Left renal pelvis (tissue), 4 donors: ENCODE data around the gene ADAM12. TPM values are rescaled to one million over a fixed set of nuclear protein-coding genes. Genes with fewer than 3 reads are reported as not detected.
"Not testable (repeated sequence)": the region's sequence is repeated elsewhere in the genome, so short reads cannot be mapped to it uniquely, and the experiment has no call there.

Experiments used
- DNase-seq, 4 donors: peaks; one replicate each; pipeline ENCODE4 v3.0.0-alpha.2; 2013; ENCODE audit warnings: low read depth in 4 of 4, low spot score in 3 of 4
- polyA plus RNA-seq, 4 donors: library from polyadenylated mRNA; unstranded; fragments of 120-200 nt; gene quantifications; one replicate each; pipeline ENCODE4 v1.2.1, GENCODE V29; 2013; ENCODE audit not compliant: insufficient read length in 4 of 4

Gene ADAM12
- polyA plus RNA-seq, 4 donors: 23.1 to 100 (median 27.8) TPM

DNA sequence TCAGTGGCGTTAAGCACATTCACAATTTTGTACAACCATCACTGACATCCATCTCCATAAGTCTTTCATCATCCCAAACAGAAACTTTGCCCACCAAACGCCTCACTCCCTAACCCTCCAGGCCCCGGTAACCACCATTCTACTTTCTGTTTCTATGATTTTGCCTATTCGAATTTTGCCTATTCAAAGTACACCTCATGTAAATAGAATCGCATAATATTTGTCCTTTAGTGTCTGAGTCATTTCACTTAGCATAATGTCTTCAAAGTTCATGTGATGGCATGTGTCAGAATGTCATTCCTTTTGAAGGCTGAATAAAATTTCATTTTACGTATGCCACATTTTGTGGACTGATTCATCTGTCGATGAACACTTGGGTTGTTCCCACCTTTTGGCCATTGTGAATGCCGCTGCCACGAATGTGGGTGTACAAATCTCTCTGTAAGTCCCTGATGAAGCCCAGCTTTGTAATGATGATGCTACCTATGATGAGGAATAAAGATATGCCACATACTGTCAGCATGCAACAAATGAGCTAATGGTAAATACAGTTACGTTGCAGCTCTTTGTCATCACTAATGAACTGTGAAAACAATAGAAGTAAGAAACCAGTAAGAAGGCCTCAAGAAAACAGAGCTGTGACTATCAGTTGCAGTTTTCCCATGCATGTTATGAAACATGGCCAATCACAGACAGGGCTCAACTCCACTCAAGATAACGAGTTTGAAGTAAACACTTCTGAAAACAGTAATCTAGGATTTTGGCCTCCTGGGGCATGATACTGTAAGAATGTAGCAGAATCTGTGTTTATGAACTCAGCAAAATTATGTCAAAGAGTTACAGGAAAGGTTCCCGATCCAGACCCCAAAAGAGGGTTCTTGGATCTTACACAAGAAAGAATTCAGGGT, 120.0 kb downstream of the ADAM12 start:
- no peak for DNase-seq

DNA sequence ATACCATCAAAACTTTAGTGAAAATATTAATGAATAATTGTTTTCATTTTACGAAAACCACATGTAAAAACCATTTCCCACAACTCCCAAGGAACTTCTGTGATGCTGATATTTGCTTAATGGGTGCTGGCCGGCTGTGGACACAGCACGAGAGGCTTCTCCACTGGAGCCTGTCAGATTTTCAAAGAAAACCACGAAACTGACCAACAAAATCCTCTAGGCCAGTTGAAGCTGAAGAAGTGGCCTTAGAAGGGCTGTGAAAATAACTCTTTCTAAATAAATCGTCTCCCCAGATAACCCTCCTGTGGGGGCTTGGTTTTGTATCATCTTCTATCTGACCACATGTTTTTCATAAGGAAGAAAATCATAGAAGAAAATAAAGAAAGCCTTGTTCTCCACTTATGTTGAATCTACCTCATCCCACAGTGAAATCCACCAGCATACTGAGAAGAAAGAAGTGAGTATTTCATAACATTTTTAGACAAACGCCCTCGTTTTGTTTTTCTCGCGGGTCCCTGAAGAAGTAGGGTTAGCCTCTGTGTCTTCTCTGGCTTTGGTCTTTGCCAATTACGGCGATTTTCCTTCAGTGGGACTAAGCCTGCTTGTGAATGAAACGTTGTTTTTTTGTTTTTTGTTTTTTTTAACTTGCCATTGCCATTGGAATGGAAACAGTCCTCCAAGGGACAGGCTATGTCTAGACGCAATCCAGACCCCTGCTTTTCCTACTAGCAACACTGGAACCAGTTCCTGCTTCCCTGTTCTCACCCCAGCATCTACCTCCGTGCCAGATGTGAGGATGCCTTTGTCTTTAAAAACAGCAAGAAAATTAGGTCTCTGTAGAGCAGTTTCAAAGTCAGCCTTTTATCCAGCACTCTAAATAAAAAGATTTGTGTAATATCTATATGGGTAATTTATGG, 123.9 kb downstream of the ADAM12 start:
- DNase-seq: no peak

DNA sequence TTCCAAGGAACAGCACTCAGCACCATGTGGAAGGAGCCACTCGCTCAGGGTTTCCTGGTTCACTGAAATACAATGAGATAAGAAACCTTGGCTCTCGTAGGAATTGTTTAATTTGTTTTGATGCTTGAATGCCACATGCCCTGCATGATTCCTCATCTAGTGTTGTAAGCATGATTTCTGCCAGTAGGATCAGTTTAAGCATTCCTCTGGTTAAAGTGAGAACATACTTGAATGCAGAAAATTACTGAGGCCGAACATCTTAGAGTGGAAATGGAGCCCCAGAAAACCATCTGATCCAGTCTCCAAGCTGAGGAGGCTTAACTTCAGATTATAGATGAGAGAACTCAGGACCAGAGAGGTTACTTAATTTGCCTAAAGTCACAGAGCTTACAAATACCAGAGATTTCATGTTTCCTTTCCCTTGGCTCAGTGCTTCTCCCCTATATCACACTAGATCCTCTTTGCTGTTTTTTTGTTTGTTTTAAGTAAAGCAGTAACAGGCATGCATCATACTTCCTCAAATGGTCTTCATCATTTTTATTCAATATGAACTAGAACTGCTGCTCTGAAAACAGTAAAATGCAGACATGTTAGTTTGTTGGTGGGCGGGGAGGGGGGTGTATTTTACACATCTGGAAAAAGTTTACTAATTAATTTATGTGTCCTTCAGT, 125.1 kb downstream of the ADAM12 start:
- no peak for DNase-seq

DNA sequence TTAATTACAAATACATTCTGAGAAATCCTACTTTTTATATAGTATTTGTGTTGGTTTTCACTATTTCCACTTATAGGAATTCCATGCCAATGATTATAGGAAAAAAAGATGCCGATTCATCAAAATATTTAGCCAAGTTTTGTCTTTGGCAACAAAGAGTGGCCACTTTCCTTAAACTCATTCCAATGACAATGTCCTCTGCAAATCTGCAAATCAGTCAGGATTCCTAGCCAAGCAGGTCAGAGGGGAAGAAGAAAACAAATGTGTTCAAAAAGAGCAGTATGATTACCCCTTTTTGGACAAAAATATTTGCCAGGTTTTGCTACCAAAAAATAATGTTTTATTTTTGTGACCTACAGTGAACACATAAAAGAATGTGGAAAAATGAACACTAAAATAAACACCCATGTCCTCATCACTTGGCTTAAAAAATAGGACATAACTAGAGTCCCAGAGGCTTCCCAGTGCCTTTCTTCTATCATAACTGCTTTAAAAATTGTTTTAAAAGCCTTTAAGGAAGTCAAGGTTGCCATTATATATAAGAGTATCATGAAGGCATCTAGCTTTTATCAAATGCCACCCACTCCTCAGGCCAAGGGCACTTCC, 125.9 kb downstream of the ADAM12 start:
- no peak for DNase-seq

DNA sequence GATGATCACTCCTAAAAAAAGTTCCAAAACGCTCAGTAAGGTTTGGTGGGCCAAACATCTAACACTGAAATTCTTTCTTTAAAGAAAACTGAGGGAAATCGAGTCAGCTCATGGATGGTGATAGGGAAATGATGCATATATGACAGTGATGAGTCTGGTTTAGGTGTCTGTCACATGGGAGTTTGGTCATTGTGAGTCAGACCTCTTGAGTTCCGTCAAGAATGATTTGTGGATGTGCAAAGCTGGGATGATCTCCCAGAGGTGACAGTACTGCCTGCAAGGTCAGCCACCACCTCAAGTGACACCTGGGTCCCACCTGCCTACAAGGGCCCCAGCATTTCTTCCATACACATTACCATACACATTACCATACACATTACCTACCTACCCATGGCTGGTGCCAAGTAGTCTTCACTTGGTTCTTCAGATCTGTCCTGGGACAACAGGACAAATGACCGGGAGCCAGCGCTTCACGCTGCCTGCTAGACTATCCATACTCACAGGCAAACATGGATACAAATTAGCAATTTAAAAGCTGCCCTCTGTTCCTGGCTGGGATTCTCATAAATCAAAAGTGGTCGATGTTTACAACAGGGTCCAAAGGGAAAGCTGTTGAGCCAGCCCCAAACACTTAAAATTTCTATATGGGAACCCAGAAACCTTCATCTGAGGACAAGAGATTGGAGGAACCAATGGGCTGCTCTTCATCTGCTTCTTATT, 128.4 kb downstream of the ADAM12 start:
- no peak for DNase-seq

DNA sequence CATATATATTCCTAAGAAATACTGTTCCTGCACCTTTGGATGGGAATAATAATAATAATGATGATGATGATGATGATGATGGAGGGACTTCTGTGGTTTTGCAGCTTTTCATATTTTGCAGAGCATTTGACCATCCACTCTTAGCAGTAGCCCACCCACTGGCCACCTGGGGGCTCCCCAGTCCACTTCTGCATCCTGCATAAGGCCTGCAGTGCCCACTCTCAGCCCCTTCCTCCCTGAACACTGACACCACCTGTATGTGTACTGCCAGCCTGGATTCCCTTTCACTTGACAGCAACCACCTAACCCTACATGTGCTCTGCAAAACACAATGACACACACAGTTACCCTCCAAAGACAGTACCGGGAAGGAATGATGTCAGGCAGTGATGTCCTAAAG, 131.4 kb downstream of the ADAM12 start:
- DNase-seq: no peak

DNA sequence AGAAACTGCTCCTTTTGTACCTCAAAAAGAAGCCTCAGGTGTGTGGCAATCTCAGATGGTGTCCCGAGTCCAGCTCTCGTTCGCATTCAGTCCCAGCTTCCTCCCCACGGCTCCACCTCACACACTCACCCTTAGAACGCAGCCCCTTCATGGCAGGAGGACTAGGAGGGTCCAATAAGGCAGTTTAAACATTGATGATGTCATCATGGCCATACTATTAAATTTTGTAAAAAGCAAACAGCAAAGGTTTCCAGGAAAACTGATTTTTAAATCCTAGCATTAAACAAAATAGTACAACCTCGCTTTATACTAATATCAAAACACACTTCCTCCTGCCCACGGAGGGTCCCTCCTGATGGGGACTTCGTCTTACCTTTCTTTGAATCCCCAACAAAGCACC, 133.0 kb downstream of the ADAM12 start:
- DNase-seq: no peak

DNA sequence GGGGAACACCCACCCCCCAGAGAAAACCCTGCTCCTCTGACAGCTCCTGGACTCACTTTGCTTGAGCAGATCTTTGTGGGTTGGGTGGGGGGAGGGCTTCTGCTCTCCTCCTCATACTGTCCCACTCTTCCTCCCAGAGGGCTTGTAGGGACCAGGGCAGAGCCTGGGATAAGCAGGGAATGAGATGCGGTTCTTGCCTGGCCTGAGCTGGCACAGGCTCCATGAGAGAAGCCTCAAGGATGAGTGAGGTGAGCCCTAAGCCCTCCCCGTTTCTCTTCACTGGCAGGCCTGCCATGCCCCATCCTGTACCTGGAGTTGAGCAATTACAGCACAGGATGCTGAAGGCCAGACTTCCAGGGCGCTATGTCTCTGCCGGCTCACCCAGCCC, 134.7 kb downstream of the ADAM12 start:
- DNase-seq: no peak

DNA sequence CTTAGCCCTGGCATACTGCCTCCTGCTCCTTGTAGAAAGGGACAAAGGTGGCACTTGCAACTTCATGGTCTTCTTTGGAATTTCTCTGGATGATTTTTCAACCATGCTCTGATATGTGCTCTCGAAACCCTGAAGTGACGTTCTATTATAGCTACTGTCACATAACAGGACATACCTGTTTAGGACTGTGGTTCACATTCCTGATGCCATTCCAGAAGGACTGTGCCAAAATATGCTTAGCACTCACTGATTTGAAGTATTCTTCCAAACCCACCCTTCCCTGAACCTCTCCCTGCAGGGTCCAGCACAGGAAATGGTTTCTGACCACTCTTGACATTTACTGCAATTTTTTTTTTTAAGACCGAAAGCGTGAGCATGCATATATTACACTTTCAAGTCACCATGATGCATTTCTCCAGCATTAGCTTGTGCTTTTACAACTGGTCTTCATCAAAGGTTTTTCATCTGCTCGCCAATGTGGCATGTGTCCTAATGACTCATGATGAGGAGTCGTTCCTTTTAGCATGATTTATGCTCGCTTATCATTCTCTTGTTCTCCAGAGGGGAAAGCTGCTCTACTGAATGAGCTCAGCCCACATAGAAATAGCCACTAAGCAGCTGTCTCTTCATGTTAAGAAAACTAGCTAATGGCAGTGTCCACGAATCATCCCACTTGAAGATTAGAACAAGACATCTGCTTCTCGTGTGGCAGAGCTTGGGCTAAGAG, 135.2 kb downstream of the ADAM12 start:
- peak in 2 of 4 donors; percentile 39 to 46 for DNase-seq

DNA sequence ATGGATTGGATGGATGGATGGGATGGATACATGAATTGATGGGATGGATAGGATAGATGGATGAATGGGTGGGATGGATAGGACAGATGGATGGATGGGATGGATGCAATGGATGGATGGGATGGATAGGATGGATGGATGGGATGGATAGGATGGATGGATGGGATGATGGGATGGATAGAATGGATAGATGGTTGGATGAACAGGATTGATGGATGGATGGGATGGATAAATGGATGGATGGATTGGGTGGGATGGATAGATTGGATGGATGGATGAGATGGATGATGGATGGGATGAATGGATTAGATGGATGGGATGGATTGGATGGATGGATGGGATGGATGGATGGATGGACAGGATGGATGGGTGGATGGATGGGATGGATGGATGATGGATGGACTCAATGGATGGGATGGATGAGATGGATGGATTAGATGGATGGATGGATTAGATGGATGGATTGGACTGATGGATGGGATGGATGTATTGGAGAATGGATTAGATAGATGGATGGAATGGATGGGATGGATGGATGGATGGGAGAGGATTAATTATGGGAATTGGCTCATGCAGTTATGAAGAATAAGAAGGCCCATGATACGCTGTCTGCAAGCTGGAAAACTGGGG, 136.4 kb downstream of the ADAM12 start:
- DNase-seq: no peak

DNA sequence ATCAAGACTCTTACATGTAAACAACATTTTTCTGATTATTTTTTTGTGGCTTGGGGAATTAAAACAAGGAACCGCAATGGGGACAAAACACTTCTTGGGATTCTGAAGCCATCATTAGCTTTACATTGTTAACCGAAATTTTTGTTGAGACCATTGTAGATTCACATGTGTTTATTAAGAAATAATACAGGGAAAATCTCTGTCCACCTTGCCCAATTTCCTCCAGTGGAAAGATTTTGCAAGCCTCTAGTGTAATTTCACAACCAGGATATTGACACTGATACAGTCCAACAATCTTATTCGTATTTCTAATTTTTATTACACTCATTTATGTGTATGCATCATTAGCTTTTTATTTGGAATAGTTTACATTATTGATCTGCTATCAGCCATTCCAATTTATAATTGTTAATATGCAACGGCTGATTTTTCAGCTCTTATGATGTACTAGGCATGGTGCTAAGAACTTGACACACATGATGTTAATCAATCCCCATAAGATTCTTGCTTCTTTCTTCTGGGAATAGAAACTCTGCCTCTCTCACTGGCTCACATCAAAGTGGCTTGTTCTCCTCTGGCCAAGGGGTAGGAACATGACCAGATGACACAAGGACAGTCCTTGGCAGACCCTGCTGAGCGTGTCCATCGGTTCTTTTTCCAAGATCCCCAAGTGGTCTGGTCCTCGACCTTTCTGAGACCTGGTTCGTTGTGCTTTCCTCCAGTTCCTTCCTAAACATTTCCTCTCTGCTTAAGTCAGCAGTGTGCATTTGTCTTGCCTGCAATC, 137.6 kb downstream of the ADAM12 start:
- DNase-seq: no peak

DNA sequence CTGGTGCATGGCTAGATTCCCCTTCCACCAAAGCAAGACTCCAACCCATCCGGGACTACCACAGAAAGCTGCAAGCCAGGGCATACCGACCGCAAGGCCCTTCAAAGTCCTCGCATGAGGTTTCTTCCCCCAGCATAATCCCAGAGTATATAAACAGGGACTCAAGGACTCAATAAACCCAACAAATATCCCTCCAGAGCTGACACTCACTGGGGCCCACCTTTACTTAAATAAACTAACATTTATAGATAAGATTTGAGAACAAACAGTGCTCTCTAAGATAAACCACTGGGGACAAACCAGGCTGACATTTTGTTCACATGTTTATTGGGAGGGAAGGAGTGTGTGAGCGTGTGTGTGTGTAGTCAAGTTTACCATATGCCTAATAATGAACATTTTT, 138.2 kb downstream of the ADAM12 start:
- DNase-seq: no peak

DNA sequence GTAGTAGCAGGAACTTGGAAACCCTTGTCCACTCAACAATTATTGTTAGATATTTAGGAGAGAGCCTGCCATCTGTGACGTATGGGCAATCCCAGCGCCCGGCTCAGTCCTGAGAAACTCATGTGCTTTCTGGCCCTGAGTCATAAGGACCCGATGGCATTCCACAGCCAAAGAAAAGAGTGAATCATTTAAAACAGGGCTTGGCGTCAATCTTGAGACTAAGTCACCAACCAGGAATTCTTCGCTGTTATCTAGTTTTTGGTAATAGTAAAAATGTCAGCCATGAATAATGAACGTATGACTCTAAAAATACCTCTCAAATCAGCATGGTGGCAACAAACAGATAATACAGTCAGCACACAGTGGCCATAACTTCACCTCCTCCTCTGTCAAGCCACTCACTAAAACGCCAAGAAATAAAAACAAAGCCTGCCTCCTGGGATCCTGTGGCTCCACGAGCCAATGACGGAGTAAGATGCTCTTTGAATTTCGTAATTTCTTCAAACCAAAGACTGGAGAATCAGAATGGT, 140.8 kb downstream of the ADAM12 start:
- DNase-seq: no peak

DNA sequence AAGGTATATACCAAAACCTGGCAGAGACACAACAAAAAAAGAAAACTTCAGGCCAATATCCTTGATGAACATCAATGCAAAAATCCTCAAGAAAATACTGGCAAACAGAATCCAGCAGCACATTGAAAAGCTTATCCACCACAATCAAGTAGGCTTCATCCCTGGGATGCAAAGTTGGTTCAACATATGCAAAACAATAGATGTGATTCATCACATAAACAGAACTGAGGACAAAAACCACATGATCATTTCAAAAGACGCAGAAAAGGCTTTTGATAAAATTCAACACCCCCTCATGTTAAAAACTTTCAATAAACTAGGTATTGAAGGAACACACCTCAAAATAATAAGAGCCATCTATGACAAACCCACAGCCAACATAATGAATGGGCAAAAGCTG, 141.9 kb downstream of the ADAM12 start:
- DNase-seq: not testable (repeated sequence)

DNA sequence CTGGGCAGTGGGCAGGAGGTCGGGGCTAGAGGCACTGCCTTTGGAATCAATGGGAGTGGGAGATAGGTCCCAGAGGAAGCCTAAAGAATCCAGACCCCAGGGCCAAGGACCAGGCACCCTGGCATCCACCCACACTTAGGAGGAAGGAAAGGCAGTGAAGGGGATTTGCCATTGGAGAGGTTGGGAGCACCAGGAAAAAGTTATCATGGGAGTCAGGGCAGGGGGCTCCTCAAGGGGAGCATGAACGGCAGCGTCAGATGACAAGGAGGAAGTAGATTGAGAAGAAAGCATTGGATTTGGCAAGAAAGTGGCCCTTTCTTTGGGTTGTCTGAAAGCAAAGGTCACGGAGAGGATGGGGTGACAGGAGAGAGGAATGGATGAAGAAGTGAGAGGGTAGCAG, 142.8 kb downstream of the ADAM12 start:
- no peak for DNase-seq

DNA sequence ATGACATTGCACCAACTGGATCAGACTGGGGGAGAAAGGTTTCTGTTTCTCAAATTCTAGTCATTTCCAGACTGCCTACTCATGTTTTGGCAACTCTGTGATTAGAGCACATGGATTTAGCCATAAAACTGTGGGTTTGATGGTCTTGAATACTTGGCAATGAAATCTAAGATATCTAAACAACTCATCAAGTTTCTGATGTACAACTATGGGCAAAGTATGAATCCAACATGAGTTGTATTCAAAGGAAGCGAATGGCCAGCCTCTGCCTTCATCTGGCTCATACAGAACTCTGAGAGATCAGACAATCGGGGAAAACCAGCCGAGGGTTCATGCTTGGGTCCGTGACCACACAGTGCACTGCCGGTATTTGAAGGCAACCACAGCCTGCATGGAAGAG, 144.3 kb downstream of the ADAM12 start:
- no peak for DNase-seq

DNA sequence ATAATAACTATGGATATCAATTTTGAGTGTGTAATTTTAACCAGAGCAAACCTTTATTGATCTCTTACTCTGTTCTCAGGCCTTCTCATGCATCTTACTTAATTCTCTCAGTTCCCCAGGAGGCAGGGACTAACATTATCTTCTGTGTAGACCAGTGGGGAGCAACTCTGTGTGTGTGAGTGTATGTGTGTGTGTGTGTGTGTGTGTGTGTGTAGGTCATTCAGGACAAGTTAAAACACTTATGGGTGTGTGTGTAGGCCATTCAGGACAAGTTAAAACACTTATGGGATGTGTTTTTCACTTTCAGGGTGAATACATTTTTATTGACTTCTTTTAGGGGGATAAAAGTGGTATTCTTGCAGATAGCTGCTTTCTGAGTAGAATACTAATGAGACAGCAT, 145.0 kb downstream of the ADAM12 start:
- no peak for DNase-seq
